Epithelial cell of proximal tubule (primary cell): ENCODE measurements around the gene SPATA22. TPM values are rescaled to one million over a fixed set of nuclear protein-coding genes. Genes with fewer than 3 reads are reported as not detected.
"Not testable (repeated sequence)": the region's sequence is repeated elsewhere in the genome, so short reads cannot be mapped to it uniquely, and the experiment has no call there.

Source experiments
- DNase-seq: peaks from one replicate; pipeline ENCODE4 v3.0.0-alpha.2; 2011; ENCODE audit warnings: low read depth
- H3K4me3 ChIP-seq: 2 replicates; pipeline ENCODE4 v1.5.1; 2011; ENCODE audit warnings: low read depth, mild to moderate bottlenecking, low read length
- total RNA-seq: library from RNA; depleted of rRNA; stranded (reverse); fragments of >200 nt; gene quantifications from 2 replicates; pipeline ENCODE4 v1.2.3, GENCODE V29; 2015
- TF ChIP-seq, protein P1 (sequence below): conservative IDR thresholded peaks from 2 replicates; pipeline ENCODE4 v1.5.1; 2012; ENCODE audit warnings: low read depth, mild to moderate bottlenecking, low read length

SPATA22 gene
- total RNA-seq, 1 donor from 2014 or later, result not detected

DNA sequence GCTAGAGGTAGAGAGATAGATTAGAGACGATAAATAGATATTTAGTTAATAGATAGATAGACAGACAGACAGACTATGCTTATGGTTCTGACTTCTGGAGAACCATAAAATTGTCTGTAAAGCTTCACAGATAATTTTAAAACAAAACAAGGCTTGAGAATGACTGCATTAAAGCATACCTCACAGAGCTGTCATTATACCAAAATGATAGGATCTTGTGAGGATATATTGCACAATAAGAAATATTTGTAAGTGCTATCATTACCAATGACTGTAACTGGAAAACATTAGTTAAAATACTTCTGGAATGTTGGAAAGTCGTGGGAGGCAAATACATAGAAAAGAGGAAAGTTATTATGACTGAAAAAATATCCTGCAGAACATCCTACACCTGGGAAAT is 69.8 kb downstream of the SPATA22 start:
- no peak overlapping the region for H3K4me3 ChIP-seq
- no peak for DNase-seq
- TF ChIP-seq, protein P1, sequence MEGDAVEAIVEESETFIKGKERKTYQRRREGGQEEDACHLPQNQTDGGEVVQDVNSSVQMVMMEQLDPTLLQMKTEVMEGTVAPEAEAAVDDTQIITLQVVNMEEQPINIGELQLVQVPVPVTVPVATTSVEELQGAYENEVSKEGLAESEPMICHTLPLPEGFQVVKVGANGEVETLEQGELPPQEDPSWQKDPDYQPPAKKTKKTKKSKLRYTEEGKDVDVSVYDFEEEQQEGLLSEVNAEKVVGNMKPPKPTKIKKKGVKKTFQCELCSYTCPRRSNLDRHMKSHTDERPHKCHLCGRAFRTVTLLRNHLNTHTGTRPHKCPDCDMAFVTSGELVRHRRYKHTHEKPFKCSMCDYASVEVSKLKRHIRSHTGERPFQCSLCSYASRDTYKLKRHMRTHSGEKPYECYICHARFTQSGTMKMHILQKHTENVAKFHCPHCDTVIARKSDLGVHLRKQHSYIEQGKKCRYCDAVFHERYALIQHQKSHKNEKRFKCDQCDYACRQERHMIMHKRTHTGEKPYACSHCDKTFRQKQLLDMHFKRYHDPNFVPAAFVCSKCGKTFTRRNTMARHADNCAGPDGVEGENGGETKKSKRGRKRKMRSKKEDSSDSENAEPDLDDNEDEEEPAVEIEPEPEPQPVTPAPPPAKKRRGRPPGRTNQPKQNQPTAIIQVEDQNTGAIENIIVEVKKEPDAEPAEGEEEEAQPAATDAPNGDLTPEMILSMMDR, result no peak

DNA sequence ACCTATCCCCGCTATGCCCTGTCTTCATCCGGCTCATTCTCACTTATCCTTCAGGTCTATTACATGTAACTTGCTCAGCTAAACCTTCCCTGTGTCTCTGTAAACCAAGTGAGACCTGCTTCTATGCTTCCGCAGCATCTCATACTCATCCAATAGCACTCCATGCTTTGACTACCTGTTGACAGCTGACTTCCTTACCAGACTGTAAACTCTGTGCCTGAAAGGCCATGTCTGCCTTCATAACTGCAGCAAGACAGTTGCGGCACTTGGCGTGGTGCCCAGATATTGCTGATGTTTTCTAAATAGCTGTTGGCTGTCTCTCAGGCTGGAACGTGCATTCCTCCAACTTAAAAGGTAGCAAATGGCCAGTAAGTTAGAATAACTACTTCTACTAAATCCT is 71.6 kb downstream of the SPATA22 start:
- no peak overlapping the region for H3K4me3 ChIP-seq
- TF ChIP-seq, protein P1, result no peak
- DNase-seq, result no peak

DNA sequence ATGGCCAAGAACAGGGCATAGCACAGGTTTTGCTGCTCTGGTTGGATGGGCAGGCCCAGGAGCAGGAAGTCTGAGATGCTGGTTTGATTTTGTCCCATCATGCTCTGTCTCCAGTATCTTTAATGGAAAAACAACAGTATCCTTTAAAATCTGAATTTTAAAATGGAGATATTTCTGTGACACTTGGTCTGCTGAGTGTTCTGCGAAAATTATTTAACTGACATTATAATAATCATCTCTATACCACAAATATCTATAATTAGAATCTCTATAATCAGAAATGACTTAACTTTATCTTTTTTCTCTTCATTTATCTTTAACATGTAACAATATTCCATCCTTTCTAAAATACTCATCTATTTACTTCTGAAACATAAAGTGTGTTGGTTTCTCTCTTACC is 73.3 kb downstream of the SPATA22 start, which contains the start of gene OR1E1:
OR1E1 (minus strand) TSS at position 101 of the 400 bp plus-strand sequence; CDS start at position 101, 0 bp downstream.
- DNase-seq, result no peak
- TF ChIP-seq, protein P1, result no peak
- no peak within 1 kb of the TSS for H3K4me3 ChIP-seq

DNA sequence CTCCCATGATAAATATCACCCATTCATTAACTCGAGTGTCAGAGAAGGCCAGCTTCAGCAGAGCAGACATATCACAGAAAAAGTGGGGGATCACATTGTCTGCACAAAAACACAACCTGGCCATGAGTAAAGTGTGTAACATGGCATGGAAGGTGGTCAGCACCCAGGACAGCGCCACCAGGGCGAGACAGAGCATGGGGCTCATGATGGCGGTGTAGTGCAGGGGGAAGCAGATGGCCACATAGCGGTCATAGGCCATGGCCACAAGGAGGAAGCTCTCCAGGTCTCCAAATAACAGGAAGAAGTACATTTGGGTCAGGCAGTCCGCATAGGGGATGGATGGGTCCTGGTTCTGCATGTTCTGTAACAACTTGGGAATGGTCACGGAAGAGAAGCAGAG is 73.8 kb downstream of the SPATA22 start:
- not testable (repeated sequence) for H3K4me3 ChIP-seq

More for the DNA sequence above, 73.8 kb downstream of the SPATA22 start:
- DNase-seq, result not testable (repeated sequence)

Other genes with a start within 250 kb of the SPATA22 start
- gene OR3A1, start 173.5 kb downstream of the SPATA22 start, total RNA-seq, result not detected in 2 replicates
- 1.6 TPM in 1 of 2 replicates, not detected in the other for gene OR3A2, start 85.5 kb downstream of the SPATA22 start, total RNA-seq
- gene OR1E1, start 73.4 kb downstream of the SPATA22 start, total RNA-seq, result not detected in 2 replicates
- not detected in 2 replicates for gene OR3A3, start 60.4 kb downstream of the SPATA22 start, total RNA-seq
- not detected in 2 replicates for gene OR1E2, start 38.0 kb downstream of the SPATA22 start, total RNA-seq
- gene ASPA, start 4.2 kb upstream of the SPATA22 start, total RNA-seq, result 0.06 TPM in 1 of 2 replicates, not detected in the other
- 0.36 and 0.46 TPM in 2 replicates for gene TRPV3, start 86.0 kb upstream of the SPATA22 start, total RNA-seq
- 0.87 and 1.7 TPM in 2 replicates for gene TRPV1, start 137.6 kb upstream of the SPATA22 start, total RNA-seq
- 18.1 and 23.5 TPM in 2 replicates for gene SHPK, start 164.4 kb upstream of the SPATA22 start, total RNA-seq
- gene CTNS, start 164.9 kb upstream of the SPATA22 start, total RNA-seq, result 5.9 and 18.2 TPM in 2 replicates
- gene TAX1BP3, start 196.8 kb upstream of the SPATA22 start, total RNA-seq, result 426 and 444 TPM in 2 replicates
- gene EMC6, start 197.0 kb upstream of the SPATA22 start, total RNA-seq, result 25.6 and 43.7 TPM in 2 replicates
- gene P2RX5, start 224.3 kb upstream of the SPATA22 start, total RNA-seq, result 2.3 and 4.8 TPM in 2 replicates